Testis (tissue), 2 donors: Measurements from ENCODE around the gene GOLGA8S.
"Not testable (repeated sequence)": the region's sequence is repeated elsewhere in the genome, so short reads cannot be mapped to it uniquely, and the experiment has no call there.

ENCODE experiments used
- CTCF ChIP-seq, 3 experiments: fragments of 450-650 bp in 2 of 3; fragments of 200-600 bp in 1 of 3; sonication (generic) in 1 of 3; IDR thresholded peaks; one replicate each; pipeline ENCODE4 v1.5.1; 2016 to 2019; ENCODE audit warnings: antibody characterized with exemption in 3 of 3, mild to moderate bottlenecking in 2 of 3, moderate library complexity in 1 of 3
- POLR2A ChIP-seq: fragments of 450-650 bp; IDR thresholded peaks from one replicate; pipeline ENCODE4 v1.6.1; 2017; ENCODE audit warnings: antibody characterized with exemption, mild to moderate bottlenecking, moderate library complexity

- not testable (repeated sequence) for TF ChIP-seq CTCF (IDR thresholded peaks at IDR 0.05); POLR2A
Measured at GRCh38 chr15:23304805-23305204, 49.7 kb upstream of the GOLGA8S start.
